ENCODE data around the gene RASSF7.

DNA sequence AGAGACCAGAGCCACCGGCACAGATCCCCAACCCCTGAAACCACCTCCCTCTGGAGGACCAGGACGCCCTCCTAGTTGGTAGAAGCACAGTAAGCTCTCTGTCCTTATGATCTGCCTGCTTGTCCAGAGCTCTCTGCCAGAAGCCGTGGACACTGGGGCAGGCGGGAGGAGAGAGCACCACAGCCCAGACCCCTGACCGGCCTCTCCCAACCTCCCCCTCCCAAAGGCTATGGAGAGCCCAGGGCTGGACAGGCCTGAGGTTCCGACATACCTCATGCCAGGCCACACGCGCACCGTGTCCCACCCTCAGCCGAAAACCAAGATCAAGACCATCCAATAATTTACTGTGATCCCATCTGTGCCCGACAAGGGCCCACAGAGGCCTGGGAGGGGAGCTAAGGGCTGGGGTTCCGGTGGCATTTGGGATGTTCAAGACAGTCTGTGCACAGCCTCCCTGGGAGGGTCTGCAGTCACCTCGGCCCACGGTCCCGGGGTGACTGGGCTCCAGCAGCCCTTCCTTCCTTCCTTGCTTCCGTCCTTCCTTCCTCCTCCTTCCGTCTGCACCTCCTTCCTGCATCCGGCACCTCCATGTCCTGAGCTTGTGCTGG is 28.7 kb upstream of the RASSF7 start:
- TF ChIP-seq CTCF (IDR thresholded peaks at IDR 0.05) (no peak), EZH2 (IDR thresholded peaks at IDR 0.05; ENCODE audit: borderline replicate concordance, insufficient read depth, low read depth, low read length, poor library complexity, severe bottlenecking) (no peak)

Measured in B cell (primary cell).